ENCODE data around the gene DMBT1.
A peak's percentile ranks its signal among the peaks of the same experiment; 100 is the strongest.

The DMBT1 gene

DNA sequence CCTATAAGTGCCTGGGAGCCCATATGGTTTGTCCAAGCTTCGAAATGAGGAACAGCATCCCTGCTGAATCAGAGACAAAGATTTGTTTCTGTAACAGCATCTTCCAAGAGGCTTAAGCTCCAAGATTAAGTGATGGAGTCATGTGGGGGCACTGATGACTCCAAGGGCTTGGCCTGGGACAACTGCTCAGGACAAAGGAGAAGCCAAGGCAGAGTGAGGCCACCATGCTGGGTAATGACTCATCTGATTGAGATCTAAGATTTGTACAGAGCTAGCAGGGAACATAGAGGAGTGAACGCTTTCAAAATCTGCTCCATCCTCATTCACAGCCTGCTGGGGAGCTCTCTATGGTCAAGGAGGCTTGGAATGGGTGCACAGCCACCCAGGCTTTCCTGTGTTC lies 89.8 kb downstream of the DMBT1 start:
- Histone ChIP-seq H2BK12ac (ENCODE audit: low read length) (no peak overlapping the region), H3K79me1 (ENCODE audit: low read depth, low read length) (no peaks in the 10 kb centered on the region), H3K14ac (ENCODE audit: low read length) (no peak overlapping the region), H3K36me3 (replicated peaks in 1 of 2; ENCODE audit: control insufficient read depth in 2 of 2, insufficient read depth in 2 of 2, low read length in 2 of 2) (no peaks in the 10 kb centered on the region), H3K27ac (replicated peaks; ENCODE audit: low read length) (no peak overlapping the region), H2AFZ (ENCODE audit: low read length) (no peak overlapping the region), H4K8ac (ENCODE audit: low read depth, low read length) (no peak overlapping the region), H2BK120ac (ENCODE audit: low read depth, low read length) (no peak overlapping the region), H3K4ac (ENCODE audit: low read length) (no peak overlapping the region), H3K9ac (ENCODE audit: low read depth, low read length, poor library complexity) (no peak overlapping the region), H3K4me2 (ENCODE audit: insufficient read depth, low read length, poor library complexity, severe bottlenecking) (no peak overlapping the region), H3K9me3 (replicated peaks in 1 of 2; ENCODE audit: control insufficient read depth in 2 of 2, insufficient read depth in 1 of 2, low read depth in 1 of 2, low read length in 2 of 2) (no peaks in the 10 kb centered on the region), H3K23ac (ENCODE audit: low read depth, low read length, poor library complexity) (no peak overlapping the region), H2BK5ac (ENCODE audit: low read length) (no peak overlapping the region), H2BK15ac (ENCODE audit: low read length) (no peak overlapping the region), H3K4me1 (ENCODE audit: control insufficient read depth in 2 of 2, insufficient read depth in 1 of 2, low read depth in 1 of 2, low read length in 2 of 2) (peaks cover 0 to 1% of the 10 kb centered on the region in 2 donors), H3K27me3 (ENCODE audit: control insufficient read depth in 3 of 3, insufficient read depth in 3 of 3, low read depth in 1 of 3, low read length in 3 of 3) (peaks cover 0 to 3% (median 0%) of the 10 kb centered on the region in 3 experiments), H3K4me3 (ENCODE audit: low read length in 2 of 2) (no peak overlapping the region), H4K91ac (ENCODE audit: low read depth, low read length, poor library complexity) (no peak overlapping the region), H3K18ac (ENCODE audit: low read length) (no peak overlapping the region), H2AK5ac (ENCODE audit: low read depth, low read length) (no peak overlapping the region)
- WGBS, 2 donors (ENCODE audit: extremely low coverage in 2 of 2, insufficient read length in 2 of 2, insufficient replicate concordance in 1 of 2): no CpG with 5 or more reads among the region's 2 CpGs
- no peak for DNase-seq (ENCODE audit: low spot score)

GRCh38 chr10:122655524-122656307 lies 95.2 kb downstream of the DMBT1 start:
- Histone ChIP-seq H2AFZ (ENCODE audit: low read length) (no peak overlapping the region), H2BK5ac (ENCODE audit: low read length) (no peak overlapping the region), H4K91ac (ENCODE audit: low read depth, low read length, poor library complexity) (no peak overlapping the region), H3K18ac (ENCODE audit: low read length) (peak overlapping the region; percentile 55), H2BK12ac (ENCODE audit: low read length) (no peak overlapping the region), H3K27me3 (ENCODE audit: control insufficient read depth in 3 of 3, insufficient read depth in 3 of 3, low read depth in 1 of 3, low read length in 3 of 3) (peaks cover 0 to 16% (median 0%) of the 10 kb centered on the region in 3 experiments), H3K4me3 (ENCODE audit: low read length in 2 of 2) (no peak overlapping the region), H3K4me1 (ENCODE audit: control insufficient read depth in 2 of 2, insufficient read depth in 1 of 2, low read depth in 1 of 2, low read length in 2 of 2) (no peaks in the 10 kb centered on the region), H3K36me3 (replicated peaks in 1 of 2; ENCODE audit: control insufficient read depth in 2 of 2, insufficient read depth in 2 of 2, low read length in 2 of 2) (no peaks in the 10 kb centered on the region), H4K8ac (ENCODE audit: low read depth, low read length) (no peak overlapping the region), H3K23ac (ENCODE audit: low read depth, low read length, poor library complexity) (no peak overlapping the region), H3K4ac (ENCODE audit: low read length) (peak overlapping the region; percentile 6), H3K9me3 (replicated peaks in 1 of 2; ENCODE audit: control insufficient read depth in 2 of 2, insufficient read depth in 1 of 2, low read depth in 1 of 2, low read length in 2 of 2) (no peaks in the 10 kb centered on the region), H2BK15ac (ENCODE audit: low read length) (no peak overlapping the region), H3K4me2 (ENCODE audit: insufficient read depth, low read length, poor library complexity, severe bottlenecking) (no peak overlapping the region), H3K14ac (ENCODE audit: low read length) (no peak overlapping the region), H2BK120ac (ENCODE audit: low read depth, low read length) (no peak overlapping the region), H3K79me1 (ENCODE audit: low read depth, low read length) (no peaks in the 10 kb centered on the region), H3K9ac (ENCODE audit: low read depth, low read length, poor library complexity) (no peak overlapping the region), H3K27ac (replicated peaks; ENCODE audit: low read length) (no peak overlapping the region), H2AK5ac (ENCODE audit: low read depth, low read length) (no peak overlapping the region)
- DNase-seq (ENCODE audit: low spot score): no peak
- no CpG with 5 or more reads among the region's 9 CpGs for WGBS, 2 donors (ENCODE audit: extremely low coverage in 2 of 2, insufficient read length in 2 of 2, insufficient replicate concordance in 1 of 2)

DNA sequence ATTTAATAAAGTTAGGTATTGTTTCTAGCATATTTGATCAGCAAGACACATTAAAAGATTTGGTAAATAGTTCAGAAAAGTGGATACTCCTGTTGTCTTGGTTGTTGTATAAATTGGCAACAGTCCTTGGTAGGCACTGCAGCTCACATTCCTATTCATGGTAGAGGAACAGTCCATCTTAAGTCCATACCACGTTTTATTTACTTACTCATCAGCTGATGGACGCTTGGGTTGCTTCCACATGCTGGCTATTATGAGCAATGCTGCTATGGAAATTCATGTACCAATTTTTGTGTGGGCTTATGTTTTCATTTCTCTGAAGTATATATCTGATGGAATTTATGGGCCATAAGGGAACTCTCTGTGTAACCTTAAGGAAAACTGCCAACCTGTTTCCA lies 95.8 kb downstream of the DMBT1 start:
- Histone ChIP-seq H3K9me3 (replicated peaks in 1 of 2; ENCODE audit: control insufficient read depth in 2 of 2, insufficient read depth in 1 of 2, low read depth in 1 of 2, low read length in 2 of 2) (no peaks in the 10 kb centered on the region), H2BK5ac (ENCODE audit: low read length) (no peak overlapping the region), H4K91ac (ENCODE audit: low read depth, low read length, poor library complexity) (no peak overlapping the region), H3K4ac (ENCODE audit: low read length) (no peak overlapping the region), H3K18ac (ENCODE audit: low read length) (no peak overlapping the region), H2AFZ (ENCODE audit: low read length) (no peak overlapping the region), H3K27ac (replicated peaks; ENCODE audit: low read length) (no peak overlapping the region), H3K4me1 (ENCODE audit: control insufficient read depth in 2 of 2, insufficient read depth in 1 of 2, low read depth in 1 of 2, low read length in 2 of 2) (no peaks in the 10 kb centered on the region), H2BK15ac (ENCODE audit: low read length) (no peak overlapping the region), H2BK120ac (ENCODE audit: low read depth, low read length) (no peak overlapping the region), H3K27me3 (ENCODE audit: control insufficient read depth in 3 of 3, insufficient read depth in 3 of 3, low read depth in 1 of 3, low read length in 3 of 3) (peaks cover 0 to 16% (median 0%) of the 10 kb centered on the region in 3 experiments), H3K36me3 (replicated peaks in 1 of 2; ENCODE audit: control insufficient read depth in 2 of 2, insufficient read depth in 2 of 2, low read length in 2 of 2) (no peaks in the 10 kb centered on the region), H3K9ac (ENCODE audit: low read depth, low read length, poor library complexity) (no peak overlapping the region), H2BK12ac (ENCODE audit: low read length) (no peak overlapping the region), H3K23ac (ENCODE audit: low read depth, low read length, poor library complexity) (no peak overlapping the region), H3K4me3 (ENCODE audit: low read length in 2 of 2) (no peak overlapping the region), H3K4me2 (ENCODE audit: insufficient read depth, low read length, poor library complexity, severe bottlenecking) (no peak overlapping the region), H3K14ac (ENCODE audit: low read length) (no peak overlapping the region), H2AK5ac (ENCODE audit: low read depth, low read length) (no peak overlapping the region), H3K79me1 (ENCODE audit: low read depth, low read length) (no peaks in the 10 kb centered on the region), H4K8ac (ENCODE audit: low read depth, low read length) (no peak overlapping the region)
- no CpG with 5 or more reads among the region's 2 CpGs for WGBS, 2 donors (ENCODE audit: extremely low coverage in 2 of 2, insufficient read length in 2 of 2, insufficient replicate concordance in 1 of 2)
- DNase-seq (ENCODE audit: low spot score): no peak

- Histone ChIP-seq H3K14ac (ENCODE audit: low read length) (no peak overlapping the region), H3K9ac (ENCODE audit: low read depth, low read length, poor library complexity) (no peak overlapping the region), H2AFZ (ENCODE audit: low read length) (no peak overlapping the region), H2BK15ac (ENCODE audit: low read length) (no peak overlapping the region), H3K4me3 (ENCODE audit: low read length in 2 of 2) (no peak overlapping the region), H4K91ac (ENCODE audit: low read depth, low read length, poor library complexity) (no peak overlapping the region), H3K27me3 (ENCODE audit: control insufficient read depth in 3 of 3, insufficient read depth in 3 of 3, low read depth in 1 of 3, low read length in 3 of 3) (peaks cover 0 to 16% (median 0%) of the 10 kb centered on the region in 3 experiments), H3K36me3 (replicated peaks in 1 of 2; ENCODE audit: control insufficient read depth in 2 of 2, insufficient read depth in 2 of 2, low read length in 2 of 2) (no peaks in the 10 kb centered on the region), H2AK5ac (ENCODE audit: low read depth, low read length) (no peak overlapping the region), H3K79me1 (ENCODE audit: low read depth, low read length) (no peaks in the 10 kb centered on the region), H3K23ac (ENCODE audit: low read depth, low read length, poor library complexity) (no peak overlapping the region), H2BK5ac (ENCODE audit: low read length) (no peak overlapping the region), H3K9me3 (replicated peaks in 1 of 2; ENCODE audit: control insufficient read depth in 2 of 2, insufficient read depth in 1 of 2, low read depth in 1 of 2, low read length in 2 of 2) (no peaks in the 10 kb centered on the region), H4K8ac (ENCODE audit: low read depth, low read length) (no peak overlapping the region), H3K27ac (replicated peaks; ENCODE audit: low read length) (no peak overlapping the region), H3K4me1 (ENCODE audit: control insufficient read depth in 2 of 2, insufficient read depth in 1 of 2, low read depth in 1 of 2, low read length in 2 of 2) (no peaks in the 10 kb centered on the region), H3K18ac (ENCODE audit: low read length) (no peak overlapping the region), H2BK120ac (ENCODE audit: low read depth, low read length) (no peak overlapping the region), H2BK12ac (ENCODE audit: low read length) (no peak overlapping the region), H3K4me2 (ENCODE audit: insufficient read depth, low read length, poor library complexity, severe bottlenecking) (no peak overlapping the region), H3K4ac (ENCODE audit: low read length) (no peak overlapping the region)
- WGBS, 2 donors (ENCODE audit: extremely low coverage in 2 of 2, insufficient read length in 2 of 2, insufficient replicate concordance in 1 of 2): no CpG with 5 or more reads among the region's 5 CpGs
- no peak for DNase-seq (ENCODE audit: low spot score)
These were observed 96.2 kb downstream of the DMBT1 start for GRCh38 chr10:122656741-122657140.
